ENCODE data around the gene TSBP1. TPM values are rescaled to one million over a fixed set of nuclear protein-coding genes. Genes with fewer than 3 reads are reported as not detected.
A peak's percentile ranks its signal among the peaks of the same experiment; 100 is the strongest.

TSBP1 gene
- total RNA-seq, 1 donor from 2014 or later = not detected

DNA sequence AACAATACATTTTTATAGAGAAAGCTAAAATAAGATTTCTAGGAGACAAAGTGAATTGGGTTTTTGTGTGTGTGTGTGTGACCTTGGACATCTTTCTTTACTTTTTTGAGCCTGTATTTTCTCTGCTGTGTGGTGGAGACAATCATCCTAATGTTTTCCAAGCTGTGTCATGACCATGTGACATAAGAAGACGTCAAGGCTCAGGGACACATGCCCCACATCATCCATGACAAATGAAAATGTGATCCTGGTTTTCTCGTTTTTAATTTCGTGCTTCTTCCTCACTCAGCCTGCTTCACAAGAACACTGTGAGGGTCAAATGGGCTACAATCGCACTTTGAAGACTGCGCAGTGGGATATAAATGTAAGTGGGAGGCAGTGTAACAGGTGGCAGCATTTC lies 39.2 kb upstream of the TSBP1 start:
- H3K36me3 Mint-ChIP-seq (ENCODE audit: insufficient read depth) = no peaks in the 10 kb centered on the region
- peaks cover 2% of the 10 kb centered on the region for H3K4me1 Mint-ChIP-seq (ENCODE audit: low read depth)
- peaks cover 58% of the 10 kb centered on the region for H3K27me3 Mint-ChIP-seq
- no peak overlapping the region for H3K27ac Mint-ChIP-seq
- DNase-seq (ENCODE audit: low spot score, unreplicated experiment) = no peak
- no peaks in the 10 kb centered on the region for H3K9me3 Mint-ChIP-seq (ENCODE audit: low read depth)
- TF ChIP-seq, protein P1, sequence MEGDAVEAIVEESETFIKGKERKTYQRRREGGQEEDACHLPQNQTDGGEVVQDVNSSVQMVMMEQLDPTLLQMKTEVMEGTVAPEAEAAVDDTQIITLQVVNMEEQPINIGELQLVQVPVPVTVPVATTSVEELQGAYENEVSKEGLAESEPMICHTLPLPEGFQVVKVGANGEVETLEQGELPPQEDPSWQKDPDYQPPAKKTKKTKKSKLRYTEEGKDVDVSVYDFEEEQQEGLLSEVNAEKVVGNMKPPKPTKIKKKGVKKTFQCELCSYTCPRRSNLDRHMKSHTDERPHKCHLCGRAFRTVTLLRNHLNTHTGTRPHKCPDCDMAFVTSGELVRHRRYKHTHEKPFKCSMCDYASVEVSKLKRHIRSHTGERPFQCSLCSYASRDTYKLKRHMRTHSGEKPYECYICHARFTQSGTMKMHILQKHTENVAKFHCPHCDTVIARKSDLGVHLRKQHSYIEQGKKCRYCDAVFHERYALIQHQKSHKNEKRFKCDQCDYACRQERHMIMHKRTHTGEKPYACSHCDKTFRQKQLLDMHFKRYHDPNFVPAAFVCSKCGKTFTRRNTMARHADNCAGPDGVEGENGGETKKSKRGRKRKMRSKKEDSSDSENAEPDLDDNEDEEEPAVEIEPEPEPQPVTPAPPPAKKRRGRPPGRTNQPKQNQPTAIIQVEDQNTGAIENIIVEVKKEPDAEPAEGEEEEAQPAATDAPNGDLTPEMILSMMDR (IDR thresholded peaks at IDR 0.05; ENCODE audit: unreplicated experiment) = no peak
- H3K4me3 Mint-ChIP-seq (ENCODE audit: low read depth) = no peak overlapping the region

DNA sequence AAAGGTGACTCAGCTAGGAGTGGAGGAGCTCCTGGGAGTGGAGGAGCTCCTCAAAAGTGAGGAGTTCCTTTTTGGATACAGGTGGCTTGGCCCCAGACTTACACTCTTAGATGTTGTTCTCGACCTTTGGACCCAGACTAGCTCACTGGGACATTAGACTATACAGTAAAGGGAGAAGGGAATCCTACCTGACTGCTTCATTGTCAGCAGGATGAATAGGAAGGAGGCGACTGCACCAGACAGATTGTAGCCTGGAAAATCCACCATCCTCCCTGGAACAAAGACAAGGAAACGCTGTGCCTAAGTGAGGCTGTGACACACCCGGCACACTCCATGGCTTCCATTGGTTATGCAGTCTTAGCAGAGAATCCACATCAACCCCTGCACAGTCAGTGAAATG lies 35.2 kb upstream of the TSBP1 start, which contains the start of gene BTNL2:
Gene BTNL2, minus strand, starts transcription at position 325 of the 400 bp plus-strand sequence. Its CDS starts 58 bp downstream, at position 267.
- Mint-ChIP-seq H3K36me3 (ENCODE audit: insufficient read depth) (no peaks in the 10 kb centered on the region), H3K9me3 (ENCODE audit: low read depth) (no peaks in the 10 kb centered on the region), H3K27ac (no peak within 1 kb of the TSS), H3K4me1 (ENCODE audit: low read depth) (no peaks in the 10 kb centered on the region), H3K4me3 (ENCODE audit: low read depth) (no peak within 1 kb of the TSS), H3K27me3 (peaks cover 44% of the 10 kb centered on the region)
- no peak for DNase-seq (ENCODE audit: low spot score, unreplicated experiment)
- TF ChIP-seq, protein P1 (IDR thresholded peaks at IDR 0.05; ENCODE audit: unreplicated experiment) = no peak

DNA sequence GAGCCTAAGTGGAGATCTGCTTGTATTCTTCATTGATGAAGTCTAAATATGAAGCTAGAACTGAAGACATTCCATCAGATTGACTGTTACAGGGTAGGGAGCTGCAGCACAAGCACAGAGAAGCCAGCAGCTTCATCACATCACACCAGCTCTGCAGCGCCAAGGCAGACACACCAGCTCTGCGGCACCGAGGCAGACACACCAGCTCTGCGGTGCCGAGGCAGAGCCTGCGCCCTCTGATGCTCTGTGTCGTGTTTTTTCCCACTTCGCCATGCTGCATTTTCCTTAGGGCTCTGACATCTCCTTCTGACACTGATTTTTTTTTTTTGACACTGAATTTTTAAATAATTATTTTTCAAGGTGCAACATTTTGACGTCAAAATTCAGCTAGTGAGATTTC lies 34.5 kb upstream of the TSBP1 start:
- Mint-ChIP-seq H3K27ac (no peak overlapping the region), H3K9me3 (ENCODE audit: low read depth) (no peaks in the 10 kb centered on the region), H3K27me3 (peaks cover 40% of the 10 kb centered on the region), H3K4me3 (ENCODE audit: low read depth) (no peak overlapping the region), H3K36me3 (ENCODE audit: insufficient read depth) (no peaks in the 10 kb centered on the region), H3K4me1 (ENCODE audit: low read depth) (no peaks in the 10 kb centered on the region)
- TF ChIP-seq, protein P1 (IDR thresholded peaks at IDR 0.05; ENCODE audit: unreplicated experiment) = no peak
- DNase-seq (ENCODE audit: low spot score, unreplicated experiment) = no peak

DNA sequence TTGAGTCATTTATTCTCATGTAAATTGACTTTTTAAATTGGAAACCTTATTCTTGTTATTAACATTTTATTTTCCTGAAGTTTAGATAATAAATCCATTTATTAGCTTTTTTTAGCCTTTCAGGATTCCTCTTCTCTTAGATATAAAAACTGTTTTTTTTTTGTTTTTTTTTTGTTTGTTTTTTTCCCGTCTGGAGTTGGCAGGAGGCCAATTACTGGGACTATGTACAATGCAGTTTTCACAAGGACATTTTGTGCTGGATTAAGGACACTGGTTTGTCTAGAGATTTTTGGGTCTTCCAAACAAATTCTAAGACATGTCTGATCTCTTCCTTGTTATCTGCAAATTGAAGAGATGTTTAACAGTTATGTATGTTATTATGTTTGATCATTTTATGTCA lies 34.0 kb upstream of the TSBP1 start:
- no peak for DNase-seq (ENCODE audit: low spot score, unreplicated experiment)
- TF ChIP-seq, protein P1 (IDR thresholded peaks at IDR 0.05; ENCODE audit: unreplicated experiment) = no peak
- H3K4me3 Mint-ChIP-seq (ENCODE audit: low read depth) = no peak overlapping the region
- H3K27ac Mint-ChIP-seq = no peak overlapping the region
- no peaks in the 10 kb centered on the region for H3K9me3 Mint-ChIP-seq (ENCODE audit: low read depth)
- no peaks in the 10 kb centered on the region for H3K4me1 Mint-ChIP-seq (ENCODE audit: low read depth)
- H3K36me3 Mint-ChIP-seq (ENCODE audit: insufficient read depth) = no peaks in the 10 kb centered on the region
- H3K27me3 Mint-ChIP-seq = peaks cover 38% of the 10 kb centered on the region

DNA sequence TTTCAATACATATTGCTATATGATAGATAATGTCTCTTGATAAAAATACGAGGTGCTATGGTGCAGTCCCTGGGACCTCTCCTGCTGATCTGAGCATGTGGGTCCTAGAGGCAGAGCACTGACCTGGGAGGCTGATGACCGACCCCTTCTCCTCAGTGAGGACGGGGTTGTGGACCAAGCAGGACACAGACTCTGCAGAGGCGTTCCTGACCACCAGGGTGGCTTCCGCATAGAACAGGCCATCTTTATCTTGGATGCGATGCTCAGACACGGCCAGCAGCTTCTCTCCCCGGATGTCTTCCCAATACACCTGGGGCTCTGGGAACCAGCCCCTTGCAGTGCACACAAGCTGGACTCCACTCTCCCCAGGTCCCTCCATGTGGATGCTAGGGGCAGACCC lies 31.1 kb upstream of the TSBP1 start:
- TF ChIP-seq, protein P1 (IDR thresholded peaks at IDR 0.05; ENCODE audit: unreplicated experiment) = peak; percentile 12
- no peak overlapping the region for H3K4me3 Mint-ChIP-seq (ENCODE audit: low read depth)

More for the DNA sequence above, 31.1 kb upstream of the TSBP1 start:
- Mint-ChIP-seq H3K9me3 (ENCODE audit: low read depth) (no peaks in the 10 kb centered on the region), H3K27ac (no peak overlapping the region), H3K4me1 (ENCODE audit: low read depth) (no peaks in the 10 kb centered on the region), H3K36me3 (ENCODE audit: insufficient read depth) (no peaks in the 10 kb centered on the region), H3K27me3 (peaks cover 35% of the 10 kb centered on the region)
- DNase-seq (ENCODE audit: low spot score, unreplicated experiment) = no peak

Data from progenitor cell of endocrine pancreas (in vitro differentiated cells).